ENCODE measurements around the gene ARMH3.

DNA sequence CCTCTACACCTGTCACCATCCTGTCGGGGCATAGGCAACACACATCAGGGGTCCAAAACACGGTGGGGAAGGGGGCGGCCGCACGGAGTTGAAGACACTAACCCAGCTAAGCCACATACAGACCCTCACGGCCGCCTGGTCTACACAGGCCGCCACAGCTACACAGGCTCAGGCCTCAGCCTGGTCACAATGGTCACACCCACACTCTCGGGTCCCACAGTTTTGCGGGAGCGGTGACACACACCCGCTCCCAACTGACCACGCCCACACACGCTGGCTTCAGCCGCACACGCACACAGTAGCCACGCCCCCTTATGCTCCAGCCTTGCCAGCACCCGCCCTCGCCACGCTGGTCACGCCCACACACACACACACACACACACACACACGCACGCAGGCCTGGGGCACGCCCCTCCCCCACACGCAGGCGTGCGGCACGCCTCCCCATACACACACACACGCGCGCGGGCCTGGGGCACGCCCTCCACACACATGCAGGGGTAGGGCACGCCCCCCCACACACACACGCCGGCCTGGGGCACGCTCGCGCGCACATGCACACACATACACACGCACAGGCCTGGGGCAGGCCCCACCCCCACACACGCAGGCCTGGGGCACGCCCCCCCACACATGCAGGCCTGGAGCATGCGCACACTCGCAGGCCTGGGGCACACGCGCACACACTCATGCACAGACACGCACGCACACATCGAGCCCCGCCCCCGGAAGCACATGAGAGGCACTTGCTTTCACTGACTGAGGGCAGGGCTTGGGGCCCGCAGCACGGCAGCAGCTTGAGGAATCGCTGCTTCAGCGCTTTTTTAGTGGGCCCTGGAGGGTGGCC, 225.4 kb downstream of the ARMH3 start:
- TF ChIP-seq, protein P1, sequence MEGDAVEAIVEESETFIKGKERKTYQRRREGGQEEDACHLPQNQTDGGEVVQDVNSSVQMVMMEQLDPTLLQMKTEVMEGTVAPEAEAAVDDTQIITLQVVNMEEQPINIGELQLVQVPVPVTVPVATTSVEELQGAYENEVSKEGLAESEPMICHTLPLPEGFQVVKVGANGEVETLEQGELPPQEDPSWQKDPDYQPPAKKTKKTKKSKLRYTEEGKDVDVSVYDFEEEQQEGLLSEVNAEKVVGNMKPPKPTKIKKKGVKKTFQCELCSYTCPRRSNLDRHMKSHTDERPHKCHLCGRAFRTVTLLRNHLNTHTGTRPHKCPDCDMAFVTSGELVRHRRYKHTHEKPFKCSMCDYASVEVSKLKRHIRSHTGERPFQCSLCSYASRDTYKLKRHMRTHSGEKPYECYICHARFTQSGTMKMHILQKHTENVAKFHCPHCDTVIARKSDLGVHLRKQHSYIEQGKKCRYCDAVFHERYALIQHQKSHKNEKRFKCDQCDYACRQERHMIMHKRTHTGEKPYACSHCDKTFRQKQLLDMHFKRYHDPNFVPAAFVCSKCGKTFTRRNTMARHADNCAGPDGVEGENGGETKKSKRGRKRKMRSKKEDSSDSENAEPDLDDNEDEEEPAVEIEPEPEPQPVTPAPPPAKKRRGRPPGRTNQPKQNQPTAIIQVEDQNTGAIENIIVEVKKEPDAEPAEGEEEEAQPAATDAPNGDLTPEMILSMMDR (IDR thresholded peaks at IDR 0.05), result no peak
- TF ChIP-seq, protein P2, sequence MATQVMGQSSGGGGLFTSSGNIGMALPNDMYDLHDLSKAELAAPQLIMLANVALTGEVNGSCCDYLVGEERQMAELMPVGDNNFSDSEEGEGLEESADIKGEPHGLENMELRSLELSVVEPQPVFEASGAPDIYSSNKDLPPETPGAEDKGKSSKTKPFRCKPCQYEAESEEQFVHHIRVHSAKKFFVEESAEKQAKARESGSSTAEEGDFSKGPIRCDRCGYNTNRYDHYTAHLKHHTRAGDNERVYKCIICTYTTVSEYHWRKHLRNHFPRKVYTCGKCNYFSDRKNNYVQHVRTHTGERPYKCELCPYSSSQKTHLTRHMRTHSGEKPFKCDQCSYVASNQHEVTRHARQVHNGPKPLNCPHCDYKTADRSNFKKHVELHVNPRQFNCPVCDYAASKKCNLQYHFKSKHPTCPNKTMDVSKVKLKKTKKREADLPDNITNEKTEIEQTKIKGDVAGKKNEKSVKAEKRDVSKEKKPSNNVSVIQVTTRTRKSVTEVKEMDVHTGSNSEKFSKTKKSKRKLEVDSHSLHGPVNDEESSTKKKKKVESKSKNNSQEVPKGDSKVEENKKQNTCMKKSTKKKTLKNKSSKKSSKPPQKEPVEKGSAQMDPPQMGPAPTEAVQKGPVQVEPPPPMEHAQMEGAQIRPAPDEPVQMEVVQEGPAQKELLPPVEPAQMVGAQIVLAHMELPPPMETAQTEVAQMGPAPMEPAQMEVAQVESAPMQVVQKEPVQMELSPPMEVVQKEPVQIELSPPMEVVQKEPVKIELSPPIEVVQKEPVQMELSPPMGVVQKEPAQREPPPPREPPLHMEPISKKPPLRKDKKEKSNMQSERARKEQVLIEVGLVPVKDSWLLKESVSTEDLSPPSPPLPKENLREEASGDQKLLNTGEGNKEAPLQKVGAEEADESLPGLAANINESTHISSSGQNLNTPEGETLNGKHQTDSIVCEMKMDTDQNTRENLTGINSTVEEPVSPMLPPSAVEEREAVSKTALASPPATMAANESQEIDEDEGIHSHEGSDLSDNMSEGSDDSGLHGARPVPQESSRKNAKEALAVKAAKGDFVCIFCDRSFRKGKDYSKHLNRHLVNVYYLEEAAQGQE (IDR thresholded peaks at IDR 0.05; ENCODE audit: insufficient read depth in 1 of 2, low read depth in 2 of 2, low read length in 1 of 2), result no peak
- TF ChIP-seq POLR2AphosphoS5 (IDR thresholded peaks at IDR 0.05; ENCODE audit: low read depth, low read length) (0 out of 2 replicates have a peak, but pooled peaks have one; percentile 43), TCF7L2 (IDR thresholded peaks at IDR 0.05; ENCODE audit: low read depth, low read length) (no peak)

Data from Panc1 (cell line).